H1 (cell line): ENCODE data around the gene KRTAP9-7. TPM values are rescaled to one million over a fixed set of nuclear protein-coding genes. Genes with fewer than 3 reads are reported as not detected.

Experiments used
- CTCF ChIA-PET: fragments of 300-600 bp; sonication (Branson Sonifier 250); formaldehyde crosslinking; loops from one replicate; lab custom pipeline; 2021; ENCODE audit not compliant: partially characterized antibody; lab: Charles Lee
- POLR2A ChIA-PET: fragments of 300-600 bp; sonication (Branson Sonifier 250); formaldehyde crosslinking; loops from one replicate; lab custom pipeline; 2021; ENCODE audit warnings: inconsistent platforms; ENCODE audit not compliant: partially characterized antibody; lab: Charles Lee
- DNase-seq, 2 experiments: peaks; one replicate each; pipeline versions ENCODE4 v3.0.0 to v3.0.0-alpha.2; 2010 to 2022; ENCODE audit warnings: low spot score in 2 of 2, low read depth in 1 of 2, mixed read lengths in 1 of 2
- FAIRE-seq: peaks from 2 replicates; lab custom pipeline; 2011; peaks lifted over from hg19 to GRCh38; lab: Jason Lieb, UNC
- H2AFZ ChIP-seq: 2 replicates; pipeline ENCODE4 v1.8.1; 2012; ENCODE audit warnings: low read length, inconsistent platforms
- H2AK5ac ChIP-seq: 2 replicates; pipeline ENCODE4 v1.6.1; 2013; ENCODE audit warnings: low read depth, low read length
- H2BK120ac ChIP-seq: replicated peaks from 2 replicates; pipeline ENCODE3; 2013; ENCODE audit warnings: low read depth, low read length, inconsistent platforms
- H2BK12ac ChIP-seq: 2 replicates; pipeline ENCODE4 v1.6.1; 2013; ENCODE audit warnings: low read depth, low read length
- H2BK15ac ChIP-seq: 2 replicates; pipeline ENCODE4 v1.6.1; 2013; ENCODE audit warnings: low read length
- H2BK20ac ChIP-seq: 2 replicates; pipeline ENCODE4 v1.6.1; 2013; ENCODE audit warnings: low read length
- H2BK5ac ChIP-seq: 2 replicates; pipeline ENCODE4 v1.6.1; 2013; ENCODE audit warnings: low read depth, low read length
- H3K14ac ChIP-seq: 2 replicates; pipeline ENCODE4 v1.6.1; 2013; ENCODE audit warnings: inconsistent platforms; ENCODE audit not compliant: insufficient read length
- H3K18ac ChIP-seq: 2 replicates; pipeline ENCODE4 v1.6.1; 2013; ENCODE audit warnings: low read length; ENCODE audit errors: extremely low read depth
- H3K23ac ChIP-seq: 2 replicates; pipeline ENCODE4 v1.6.1; 2013; ENCODE audit warnings: inconsistent platforms; ENCODE audit not compliant: insufficient read length
- H3K23me2 ChIP-seq: 2 replicates; pipeline ENCODE4 v1.6.1; 2013; ENCODE audit warnings: low read depth, low read length
- H3K27ac ChIP-seq: 2 replicates; pipeline ENCODE4 v1.6.1; 2011; ENCODE audit warnings: low read depth, low read length, inconsistent platforms
- H3K27me3 ChIP-seq, 4 experiments: replicated peaks in 1 of 4; 1 replicate in 1 of 4; 2 replicates in 3 of 4; pipeline versions ENCODE4 v1.6.1 to v1.8.1; 2011 to 2013; ENCODE audit warnings: low read length in 3 of 4, mild to moderate bottlenecking in 3 of 4, inconsistent platforms in 2 of 4, mixed read lengths in 2 of 4, moderate library complexity in 1 of 4; ENCODE audit not compliant: control insufficient read depth in 3 of 4, insufficient read depth in 3 of 4; ENCODE audit errors: extremely low read depth in 1 of 4
- H3K36me3 ChIP-seq, 4 experiments: 2 replicates each; pipeline versions ENCODE4 v1.6.1 to v1.8.1; 2011 to 2013; ENCODE audit warnings: mild to moderate bottlenecking in 4 of 4, low read length in 3 of 4, moderate library complexity in 2 of 4, control low read depth in 1 of 4, inconsistent platforms in 1 of 4; ENCODE audit not compliant: insufficient read depth in 4 of 4, control insufficient read depth in 2 of 4
- H3K4ac ChIP-seq: replicated peaks from 2 replicates; pipeline ENCODE3; 2013; ENCODE audit warnings: low read length, low read depth, mixed read lengths, inconsistent platforms; ENCODE audit not compliant: insufficient read length
- H3K4me1 ChIP-seq, 4 experiments: replicated peaks in 1 of 4; 1 replicate in 1 of 4; 2 replicates in 3 of 4; pipeline versions ENCODE4 v1.6.1 to v1.8.1; 2011 to 2013; ENCODE audit warnings: low read length in 3 of 4, inconsistent platforms in 2 of 4, mixed read lengths in 1 of 4; ENCODE audit not compliant: insufficient read depth in 4 of 4, control insufficient read depth in 3 of 4
- H3K4me2 ChIP-seq, 2 experiments: 2 replicates each; pipeline versions ENCODE4 v1.6.1 to v1.8.1; 2011 to 2013; ENCODE audit warnings: low read depth in 2 of 2, low read length in 2 of 2, control low read depth in 1 of 2, inconsistent platforms in 1 of 2, mild to moderate bottlenecking in 1 of 2; ENCODE audit not compliant: insufficient read depth in 1 of 2
- H3K4me3 ChIP-seq, 4 experiments: fragments of 200-600, 300-600 bp in 1 of 4; sonication (generic), shearing (Covaris generic), sonication (Bioruptor Twin) in 1 of 4; 2 replicates each; pipeline versions ENCODE4 v1.5.1 to v1.8.1; 2011 to 2016; ENCODE audit warnings: low read length in 4 of 4, low read depth in 3 of 4, control low read depth in 2 of 4, inconsistent platforms in 2 of 4, mild to moderate bottlenecking in 2 of 4, mixed read lengths in 1 of 4, moderate library complexity in 1 of 4; ENCODE audit not compliant: insufficient read depth in 2 of 4; ENCODE audit errors: extremely low read depth in 1 of 4
- H3K56ac ChIP-seq: replicated peaks from 2 replicates; pipeline ENCODE3; 2013; ENCODE audit warnings: low read depth, mild to moderate bottlenecking, mixed read lengths, low read length, inconsistent platforms; ENCODE audit not compliant: insufficient read length
- H3K79me1 ChIP-seq: 2 replicates; pipeline ENCODE4 v1.6.1; 2013; ENCODE audit warnings: low read depth, low read length, control low read depth
- H3K79me2 ChIP-seq, 2 experiments: 2 replicates each; pipeline versions ENCODE4 v1.6.1 to v1.8.1; 2012 to 2013; ENCODE audit warnings: low read length in 2 of 2, mild to moderate bottlenecking in 2 of 2, inconsistent platforms in 1 of 2; ENCODE audit not compliant: insufficient read depth in 2 of 2, control insufficient read depth in 1 of 2
- H3K9ac ChIP-seq, 4 experiments: replicated peaks in 1 of 4; 1 replicate in 1 of 4; 2 replicates in 3 of 4; pipeline versions ENCODE4 v1.6.1 to v1.8.1; 2011 to 2013; ENCODE audit warnings: low read depth in 3 of 4, low read length in 3 of 4, control low read depth in 2 of 4, mild to moderate bottlenecking in 2 of 4, moderate library complexity in 2 of 4, inconsistent platforms in 1 of 4; ENCODE audit errors: extremely low read depth in 1 of 4
- H3K9me3 ChIP-seq, 2 experiments: 2 replicates each; pipeline versions ENCODE4 v1.6.1 to v1.8.1; 2012 to 2013; ENCODE audit warnings: mild to moderate bottlenecking in 2 of 2, moderate library complexity in 2 of 2, control low read depth in 1 of 2, inconsistent platforms in 1 of 2, low read depth in 1 of 2, low read length in 1 of 2, mixed read lengths in 1 of 2; ENCODE audit not compliant: insufficient read depth in 2 of 2
- H4K20me1 ChIP-seq, 2 experiments: replicated peaks in 1 of 2; 2 replicates each; pipeline versions ENCODE3 to v1.8.1; 2011 to 2013; ENCODE audit warnings: inconsistent platforms in 2 of 2, low read length in 2 of 2, mild to moderate bottlenecking in 1 of 2; ENCODE audit not compliant: insufficient read depth in 2 of 2, control insufficient read depth in 1 of 2
- H4K5ac ChIP-seq: 2 replicates; pipeline ENCODE4 v1.6.1; 2013; ENCODE audit warnings: low read length, low read depth, mixed read lengths, inconsistent platforms; ENCODE audit not compliant: insufficient read length
- H4K8ac ChIP-seq: 2 replicates; pipeline ENCODE4 v1.8.0; 2013; ENCODE audit warnings: mild to moderate bottlenecking, moderate library complexity, low read length, inconsistent platforms; ENCODE audit not compliant: insufficient read depth; ENCODE audit errors: extremely low read depth
- H4K91ac ChIP-seq: replicated peaks from 2 replicates; pipeline ENCODE3; 2013; ENCODE audit warnings: low read length, mixed read lengths, inconsistent platforms; ENCODE audit not compliant: insufficient read length
- BACH1 ChIP-seq: IDR thresholded peaks from 2 replicates; pipeline ENCODE4 v1.6.1; 2012; ENCODE audit warnings: low read length, improper control_type of control experiment
- BCL11A ChIP-seq, 2 experiments: IDR thresholded peaks; one replicate each; pipeline ENCODE4 v1.6.1; 2011; ENCODE audit warnings: low read depth in 2 of 2, low read length in 2 of 2, mild to moderate bottlenecking in 2 of 2
- CHD1 ChIP-seq: IDR thresholded peaks from 2 replicates; pipeline ENCODE4 v1.6.1; 2012; ENCODE audit warnings: low read depth, low read length, improper control_type of control experiment
- CHD2 ChIP-seq: IDR thresholded peaks from 2 replicates; pipeline ENCODE4 v1.6.1; 2012; ENCODE audit warnings: low read length, improper control_type of control experiment
- EP300 ChIP-seq, 2 experiments: IDR thresholded peaks; 1 replicate in 1 of 2; 2 replicates in 1 of 2; pipeline ENCODE4 v1.6.1; 2011 to 2012; ENCODE audit warnings: low read depth in 2 of 2, low read length in 2 of 2, mild to moderate bottlenecking in 2 of 2, borderline replicate concordance in 1 of 2, inconsistent platforms in 1 of 2, moderate library complexity in 1 of 2
- HDAC2 ChIP-seq, 2 experiments: fragments of 300-600 bp in 1 of 2; sonication (generic) in 1 of 2; IDR thresholded peaks; 2 replicates each; pipeline ENCODE4 v1.6.1; 2011 to 2012; ENCODE audit warnings: low read depth in 2 of 2, low read length in 2 of 2, mild to moderate bottlenecking in 2 of 2, moderate library complexity in 2 of 2, borderline replicate concordance in 1 of 2, inconsistent platforms in 1 of 2
- NANOG ChIP-seq: IDR thresholded peaks from 2 replicates; pipeline ENCODE4 v1.6.1; 2011; ENCODE audit warnings: low read length, low read depth, mild to moderate bottlenecking, inconsistent platforms; ENCODE audit not compliant: insufficient read depth, poor library complexity, severe bottlenecking
- PHF8 ChIP-seq: fragments of 200-600 bp; sonication (generic); conservative IDR thresholded peaks from 2 replicates; pipeline ENCODE4 v1.7.1; 2012; ENCODE audit warnings: low read depth, mild to moderate bottlenecking, inconsistent platforms, low read length, moderate library complexity
- RFX5 ChIP-seq: IDR thresholded peaks from 2 replicates; pipeline ENCODE4 v1.6.1; 2011; ENCODE audit warnings: low read depth, low read length, improper control_type of control experiment, borderline replicate concordance
- TCF12 ChIP-seq: IDR thresholded peaks from 2 replicates; pipeline ENCODE4 v1.6.1; 2011; ENCODE audit warnings: low read depth, mild to moderate bottlenecking, low read length
- ZNF274 ChIP-seq: IDR thresholded peaks from 2 replicates; pipeline ENCODE4 v1.7.0; 2012; ENCODE audit warnings: low read length, borderline replicate concordance; ENCODE audit errors: extremely low read depth
- WGBS, 2 experiments: shearing (Covaris generic) in 1 of 2; methylation state at CpG; one replicate each; pipeline versions ENCODE4 v1.1.6 to v1.1.7; 2013 to 2015; ENCODE audit warnings: low lambda C conversion rate in 2 of 2, mixed read lengths in 2 of 2, inconsistent platforms in 1 of 2, low coverage in 1 of 2, missing lambda C conversion rate in 1 of 2; ENCODE audit not compliant: insufficient replicate concordance in 2 of 2, insufficient coverage in 1 of 2, insufficient read length in 1 of 2; ENCODE audit errors: extremely low coverage in 1 of 2, missing lambda C conversion rate in 1 of 2; 5-methylcytosine and 5-hydroxymethylcytosine counted together
- polyA plus RNA-seq, 7 experiments: library from polyadenylated mRNA; depleted of rRNA in 3 of 7; stranded (reverse) in 5 of 7; unstranded in 2 of 7; fragments of >200 nt in 5 of 7; fragments of 200-250 nt in 2 of 7; gene quantifications; 1 replicate in 5 of 7; 2 replicates in 1 of 7; 4 replicates in 1 of 7; pipeline versions ENCODE4 v1.2.1 to v1.2.3, GENCODE V29; 2011 to 2013; ENCODE audit warnings: missing spikeins in 2 of 7, mixed read lengths in 2 of 7
- total RNA-seq: library from RNA; stranded (reverse); fragmentation: NEBNext Ultra II Directional; extraction: Animal tissue kit (Norgen Biotek cat#: 25700); gene quantifications from 2 replicates; pipeline ENCODE4 v1.2.1, GENCODE V29; 2021

The KRTAP9-7 gene
- total and polyA plus RNA-seq, 2 of the 8 experiments (the other 6 are each of a cell fraction or from before 2014, with no cell fraction given) = not detected

DNA sequence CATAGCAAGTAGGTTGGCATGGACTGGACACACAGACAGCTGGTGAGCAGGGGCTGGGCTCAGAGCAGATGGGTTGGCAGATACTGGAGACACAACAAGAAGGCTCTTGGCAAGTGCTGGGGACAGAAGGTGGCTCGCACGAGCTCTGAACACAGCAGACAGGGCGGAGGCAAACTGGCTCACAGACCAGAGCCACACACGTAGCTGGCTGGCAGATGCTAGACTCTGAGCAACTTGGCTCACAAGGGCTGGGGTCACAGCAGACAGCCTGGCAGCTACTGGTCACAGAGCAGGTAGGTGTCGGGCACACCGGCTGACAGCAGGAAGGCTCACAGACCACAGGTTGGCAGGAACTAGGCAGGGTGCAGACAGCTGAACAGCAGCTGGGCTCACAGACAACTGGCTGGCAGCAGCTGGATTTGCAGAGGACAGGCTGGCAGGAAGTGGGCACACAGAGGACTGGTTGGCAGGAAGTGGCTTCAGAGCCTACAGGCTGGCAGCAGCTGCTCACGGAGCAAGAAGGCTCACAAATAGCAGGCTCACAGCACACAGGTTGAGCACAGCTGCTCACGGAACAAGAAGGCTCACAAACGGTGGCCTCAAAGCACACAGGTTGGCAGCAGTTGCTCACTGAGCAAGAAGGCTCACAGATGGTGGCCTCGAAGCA, 32.9 kb downstream of the KRTAP9-7 start:
- Histone ChIP-seq H3K27me3 (no peaks in the 10 kb centered on the region; a peak in 1 of 7 replicates), H3K4me3 (no peak overlapping the region), H3K79me2 (no peaks in the 10 kb centered on the region), H3K9me3 (no peaks in the 10 kb centered on the region), H2BK12ac (no peak overlapping the region), H3K14ac (no peak overlapping the region), H4K91ac (no peak overlapping the region), H3K36me3 (no peaks in the 10 kb centered on the region), H2BK20ac (no peak overlapping the region), H3K4ac (no peak overlapping the region), H3K79me1 (no peaks in the 10 kb centered on the region), H3K4me1 (no peaks in the 10 kb centered on the region; a peak in 2 of 7 replicates), H4K5ac (no peak overlapping the region), H2BK15ac (peak overlapping the region; percentile 46; the same call in 1 of the 2 replicates), H2BK5ac (0 out of 2 replicates have a peak overlapping the region, but pooled peaks have one; percentile 39), H3K18ac (no peak overlapping the region), H4K8ac (no peak overlapping the region), H2AK5ac (no peak overlapping the region), H4K20me1 (no peaks in the 10 kb centered on the region), H3K56ac (no peak overlapping the region), H3K23ac (no peak overlapping the region), H2BK120ac (no peak overlapping the region), H3K27ac (no peak overlapping the region), H3K9ac (no peak overlapping the region), H3K4me2 (no peak overlapping the region), H3K23me2 (no peaks in the 10 kb centered on the region; the same call in 1 of the 2 replicates), H2AFZ (no peak overlapping the region)
- ChIA-PET POLR2A (no interaction called here), CTCF (interaction anchor here (1.7 kb wide), 1 partner anchor 14 kb away, joined by 4 read pairs; no protein-coding TSS in a partner anchor)
- no peak for TF ChIP-seq HDAC2 (IDR thresholded peaks at IDR 0.05; ENCODE audit: borderline replicate concordance in 1 of 2, low read depth in 2 of 2, low read length in 2 of 2)
- TF ChIP-seq CHD1 = no peak
- no peak for TF ChIP-seq BACH1
- TF ChIP-seq PHF8 = no peak
- TF ChIP-seq CHD2 = no peak
- no peak for TF ChIP-seq BCL11A (IDR thresholded peaks at IDR 0.05; ENCODE audit: low read depth in 2 of 2, low read length in 2 of 2)
- TF ChIP-seq EP300 (IDR thresholded peaks at IDR 0.05; ENCODE audit: borderline replicate concordance in 1 of 2, low read depth in 2 of 2, low read length in 2 of 2) = no peak
- no peak for TF ChIP-seq NANOG
- TF ChIP-seq ZNF274 = no peak
- no peak for TF ChIP-seq TCF12
- no peak for TF ChIP-seq RFX5
- WGBS, 2 experiments = 85% methylated on average over 9 of the region's 10 CpGs; no CpG with 5 or more reads in 1 of the 2 experiments
- FAIRE-seq (no peak), DNase-seq (no peak)
